Right lung (tissue), 10 donors: ENCODE data around the gene ZNF560. TPM values are rescaled to one million over a fixed set of nuclear protein-coding genes. Genes with fewer than 3 reads are reported as not detected.
"Not testable (repeated sequence)": the region's sequence is repeated elsewhere in the genome, so short reads cannot be mapped to it uniquely, and the experiment has no call there.

Source experiments
- DNase-seq, 2 donors: peaks; one replicate each; pipeline ENCODE4 v3.0.0-alpha.2; 2013
- long read RNA-seq, 8 donors: transcript quantifications; one replicate each; lab custom pipeline, GENCODE V29; 2026
- polyA plus RNA-seq, 5 donors: library from polyadenylated mRNA; unstranded; fragments of 120-200 nt; gene quantifications; one replicate each; pipeline versions ENCODE4 v1.2.1 to v1.2.3, GENCODE V29; 2013; ENCODE audit warnings: inconsistent platforms in 1 of 5, low replicate concordance in 1 of 5; ENCODE audit not compliant: insufficient read length in 5 of 5, insufficient read depth in 1 of 5

ZNF560 gene
- polyA plus RNA-seq: under 1 TPM; 0.21 to 0.41 (median 0.26) TPM
- long read RNA-seq, donor 1: 0 reads
- long read RNA-seq, donor 2, partial matches to known transcripts: 0 of 1 reads
- long read RNA-seq, donor 2, other reads (novel, unspliced or antisense): 0 of 1 reads
- long read RNA-seq, donor 3: 0 reads
- long read RNA-seq, donor 4: 0 reads
- long read RNA-seq, donor 5: 0 reads
- long read RNA-seq, donor 6: 0 reads
- long read RNA-seq, donor 7: 0 reads
- long read RNA-seq, donor 8: 0 reads

GRCh38 chr19:9498183-9498902, at the start of gene ZNF560:
Gene ZNF560, minus strand, starts transcription at chr19:9498616. Its CDS starts 23,303 bp downstream, at chr19:9475313.
- no peak for DNase-seq

GRCh38 chr19:9547870-9548269, 49.5 kb upstream of the ZNF560 start:
- DNase-seq: no peak

GRCh38 chr19:9541281-9541680, 42.9 kb upstream of the ZNF560 start:
- DNase-seq: not testable (repeated sequence)

- DNase-seq: not testable (repeated sequence)
These were observed 41.5 kb upstream of the ZNF560 start for GRCh38 chr19:9539921-9540320.

GRCh38 chr19:9539201-9539600, 40.8 kb upstream of the ZNF560 start:
- not testable (repeated sequence) for DNase-seq

GRCh38 chr19:9538183-9539058, 40.0 kb upstream of the ZNF560 start, which contains the start of gene ZNF426:
Gene ZNF426, minus strand, starts transcription at chr19:9538645. Its CDS starts 2,413 bp downstream, at chr19:9536232.
- peak; percentile 92 for DNase-seq

GRCh38 chr19:9535934-9536333, 37.5 kb upstream of the ZNF560 start:
- no peak for DNase-seq

GRCh38 chr19:9531933-9532332, 33.5 kb upstream of the ZNF560 start:
- DNase-seq: no peak

- no peak for DNase-seq
These were observed 30.4 kb upstream of the ZNF560 start for GRCh38 chr19:9528757-9529336.

- DNase-seq: no peak
These were observed 25.6 kb upstream of the ZNF560 start for GRCh38 chr19:9523885-9524474.

- no peak for DNase-seq
These were observed 8.9 kb upstream of the ZNF560 start for GRCh38 chr19:9507285-9507684.

GRCh38 chr19:9500796-9501195, 2.4 kb upstream of the ZNF560 start:
- no peak for DNase-seq

GRCh38 chr19:9494096-9494495, 4.3 kb downstream of the ZNF560 start:
- no peak for DNase-seq

GRCh38 chr19:9487016-9487415, 11.4 kb downstream of the ZNF560 start:
- no peak for DNase-seq

- no peak for DNase-seq
These were observed 13.3 kb downstream of the ZNF560 start for GRCh38 chr19:9485140-9485539.

GRCh38 chr19:9474975-9475374, 23.4 kb downstream of the ZNF560 start:
- no peak for DNase-seq

- DNase-seq: no peak
These were observed 31.3 kb downstream of the ZNF560 start for GRCh38 chr19:9467161-9467560.

- no peak for DNase-seq
These were observed 36.5 kb downstream of the ZNF560 start for GRCh38 chr19:9461938-9462337.

GRCh38 chr19:9456018-9456689, 42.3 kb downstream of the ZNF560 start:
- DNase-seq: no peak

GRCh38 chr19:9453953-9454352, 44.5 kb downstream of the ZNF560 start:
- no peak for DNase-seq

- no peak for DNase-seq
These were observed 53.4 kb downstream of the ZNF560 start for GRCh38 chr19:9445037-9445436.
